ENCODE results near the gene MRPL55.
A peak's percentile ranks its signal among the peaks of the same experiment; 100 is the strongest.

The MRPL55 gene

GRCh38 chr1:228084325-228084724, 24.8 kb downstream of the MRPL55 start:
- no peak for DNase-seq (ENCODE audit: low spot score)

DNA sequence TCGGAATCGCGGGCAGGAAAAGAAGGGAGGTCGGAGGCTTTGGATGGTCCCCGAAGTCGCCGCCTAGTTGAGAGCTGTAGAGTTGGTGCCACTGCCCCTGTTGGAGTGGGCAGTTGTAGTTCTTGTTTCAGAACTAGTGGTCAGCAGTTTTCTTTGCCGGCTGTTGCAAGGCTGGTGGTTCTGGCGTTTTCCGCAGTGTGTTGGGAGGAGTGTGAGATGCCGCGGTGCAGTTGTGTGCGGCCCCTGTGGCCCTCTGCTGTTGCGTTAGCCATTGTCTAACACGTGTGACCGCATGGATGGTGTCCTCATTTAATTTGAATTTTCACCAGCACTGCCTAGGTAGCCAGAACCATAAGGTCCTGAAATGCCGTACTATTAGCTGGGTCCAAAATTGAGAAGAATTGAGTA, 25.2 kb downstream of the MRPL55 start:
- no peak for DNase-seq (ENCODE audit: low spot score)

DNA sequence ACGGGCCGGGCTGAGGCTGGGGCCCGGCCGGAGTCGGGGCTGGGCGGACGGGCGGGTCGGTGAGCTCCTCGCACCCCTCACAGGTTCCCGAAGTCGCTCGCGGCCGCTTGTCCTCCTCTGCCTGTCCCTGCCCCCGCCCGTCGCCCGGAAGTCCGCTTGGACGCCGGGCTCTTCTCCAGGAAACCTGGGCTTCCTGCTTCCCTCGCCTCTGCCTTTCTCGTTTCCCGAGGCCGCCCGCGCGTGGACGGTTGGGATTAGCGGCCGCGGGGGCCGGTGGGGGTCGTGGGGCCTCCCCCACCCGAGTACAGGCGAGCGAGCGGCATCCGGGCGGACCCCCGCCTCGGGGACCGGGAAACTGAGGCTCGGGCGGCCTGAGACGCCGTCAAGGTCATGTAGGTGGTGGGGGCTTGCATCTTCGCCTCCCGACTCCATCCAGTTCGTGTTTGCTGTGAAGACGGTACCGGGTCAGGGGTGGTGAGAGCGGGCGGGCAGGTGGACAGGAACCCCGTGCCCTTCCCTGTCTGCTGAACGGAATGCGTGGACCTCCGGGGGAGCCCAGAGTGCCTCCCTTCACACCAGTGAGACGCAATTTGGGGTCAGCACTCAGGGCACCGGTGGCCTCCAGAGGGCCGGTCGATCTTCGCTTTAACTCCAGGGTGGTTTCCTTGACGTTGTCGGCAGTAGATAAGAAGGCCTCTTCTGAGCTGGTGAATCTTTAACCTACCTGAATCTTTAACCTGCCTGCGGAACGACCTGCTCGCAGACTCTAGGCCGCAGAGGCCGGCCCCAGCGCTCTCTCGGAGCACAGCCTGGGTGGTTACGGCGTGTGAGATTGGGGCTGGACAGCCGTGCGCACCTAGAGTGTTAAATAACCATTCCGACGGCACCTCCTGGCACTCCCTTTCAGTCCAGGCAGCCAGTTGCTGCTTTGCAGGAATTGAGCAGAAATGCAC, 25.9 kb downstream of the MRPL55 start:
- DNase-seq (ENCODE audit: low spot score): no peak

GRCh38 chr1:228082214-228082917, 26.7 kb downstream of the MRPL55 start, which contains the start of gene ARF1:
Gene ARF1, plus strand, starts transcription at chr1:228082708. Its CDS starts 14,407 bp downstream, at chr1:228097115.
- peak; percentile 93 for DNase-seq (ENCODE audit: low spot score)

- no peak for DNase-seq (ENCODE audit: low spot score)
Observed at GRCh38 chr1:228081578-228082213, 27.4 kb downstream of the MRPL55 start.

- no peak for DNase-seq (ENCODE audit: low spot score)
Observed at GRCh38 chr1:228081144-228081543, 28.0 kb downstream of the MRPL55 start.

DNA sequence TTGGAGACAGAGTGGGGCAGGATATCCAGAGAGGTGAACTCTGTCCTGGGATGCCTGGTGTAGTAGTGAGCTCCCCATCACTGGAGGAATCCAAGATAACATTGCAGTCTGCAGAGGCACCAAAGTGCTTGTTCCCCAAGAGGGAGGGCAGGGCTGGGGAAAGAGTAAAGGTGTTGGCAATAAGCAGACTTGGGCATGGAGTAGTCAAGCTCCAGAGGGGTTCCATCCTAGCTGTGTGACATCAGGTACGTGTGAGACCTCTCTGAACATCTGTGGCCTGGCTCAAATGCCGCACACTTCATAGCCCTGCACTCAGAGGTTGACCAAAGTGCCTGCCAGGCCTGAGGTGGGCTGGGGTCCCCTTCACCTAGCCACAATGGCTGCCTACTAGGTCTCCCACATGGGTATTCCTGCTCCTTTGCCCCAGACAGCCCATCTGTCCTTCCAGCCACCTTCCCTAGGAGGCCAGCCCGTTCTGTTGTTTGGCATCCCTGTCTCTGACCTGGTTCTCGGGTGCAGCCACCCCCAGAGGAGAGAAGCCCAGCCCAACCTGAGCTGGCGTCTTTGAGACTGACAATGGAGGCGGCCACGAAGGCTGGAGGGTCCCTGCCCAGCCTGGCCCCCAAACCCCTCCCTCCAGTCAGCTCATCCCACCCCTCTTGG, 29.4 kb downstream of the MRPL55 start:
- DNase-seq (ENCODE audit: low spot score): no peak

GRCh38 chr1:228079013-228079412, 30.1 kb downstream of the MRPL55 start:
- DNase-seq (ENCODE audit: low spot score): no peak

DNA sequence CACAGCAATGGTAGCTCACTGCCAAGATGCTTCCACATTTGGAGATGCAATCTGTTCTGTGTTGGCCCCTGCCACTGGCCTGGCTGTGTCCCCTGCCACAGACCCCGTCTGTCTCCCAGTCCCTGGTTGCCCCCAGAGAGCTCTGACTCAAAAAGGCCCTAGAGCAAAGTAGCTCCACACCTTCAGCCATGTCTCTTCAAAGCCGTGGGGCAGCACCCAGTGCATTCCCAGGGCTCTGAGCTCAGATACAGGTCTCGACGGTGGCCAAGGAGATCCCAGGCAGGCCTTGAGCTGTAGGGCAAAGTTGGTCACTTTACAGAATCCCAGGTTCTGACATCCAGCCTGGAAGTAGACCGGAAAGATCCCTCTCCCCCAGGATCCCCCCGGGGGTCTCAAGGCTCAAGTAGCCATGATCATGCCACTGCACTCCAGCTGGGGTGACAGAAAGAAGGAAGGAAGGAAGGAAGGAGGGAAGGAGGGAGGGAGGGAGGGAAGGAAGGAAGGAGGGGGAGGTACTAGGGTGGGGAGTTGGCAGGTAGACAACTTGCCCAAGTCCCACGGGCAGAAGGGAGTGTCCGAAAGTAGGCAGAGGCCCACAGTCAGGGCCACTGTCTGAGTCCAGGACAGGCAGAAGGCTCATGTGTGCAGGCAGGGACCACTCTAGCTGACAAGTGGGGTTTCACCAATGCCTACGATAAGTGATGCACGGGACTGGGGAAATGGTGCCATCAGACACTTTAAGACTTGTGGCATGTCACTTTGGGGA, 31.4 kb downstream of the MRPL55 start:
- DNase-seq (ENCODE audit: low spot score): no peak

- no peak for DNase-seq (ENCODE audit: low spot score)
Observed at GRCh38 chr1:228076796-228077430, 32.2 kb downstream of the MRPL55 start.

DNA sequence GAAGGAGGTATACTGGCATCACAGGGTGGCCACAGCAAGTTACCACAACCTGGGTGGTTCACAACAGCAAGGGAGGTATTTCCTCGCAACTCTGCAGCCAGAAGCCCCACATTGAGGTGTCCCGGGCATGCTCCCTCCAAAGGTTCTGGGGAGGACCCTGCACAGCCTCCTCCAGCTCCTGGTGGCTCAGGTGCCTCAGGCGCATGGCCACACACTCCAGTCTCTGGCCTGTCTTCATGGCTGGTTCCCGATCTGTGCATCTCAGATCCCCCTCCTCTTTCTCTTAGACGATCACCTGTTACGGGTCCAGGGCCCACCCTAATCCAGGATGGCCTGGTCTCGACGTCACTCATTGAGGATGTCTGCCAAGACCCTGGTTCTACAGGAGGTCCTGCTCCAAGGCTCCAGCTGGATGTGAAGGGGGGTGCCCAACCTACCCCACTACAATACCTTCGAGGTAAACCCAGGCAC, 33.3 kb downstream of the MRPL55 start:
- DNase-seq (ENCODE audit: low spot score): no peak

- no peak for DNase-seq (ENCODE audit: low spot score)
Observed at GRCh38 chr1:228074954-228075730, 34.0 kb downstream of the MRPL55 start.

DNA sequence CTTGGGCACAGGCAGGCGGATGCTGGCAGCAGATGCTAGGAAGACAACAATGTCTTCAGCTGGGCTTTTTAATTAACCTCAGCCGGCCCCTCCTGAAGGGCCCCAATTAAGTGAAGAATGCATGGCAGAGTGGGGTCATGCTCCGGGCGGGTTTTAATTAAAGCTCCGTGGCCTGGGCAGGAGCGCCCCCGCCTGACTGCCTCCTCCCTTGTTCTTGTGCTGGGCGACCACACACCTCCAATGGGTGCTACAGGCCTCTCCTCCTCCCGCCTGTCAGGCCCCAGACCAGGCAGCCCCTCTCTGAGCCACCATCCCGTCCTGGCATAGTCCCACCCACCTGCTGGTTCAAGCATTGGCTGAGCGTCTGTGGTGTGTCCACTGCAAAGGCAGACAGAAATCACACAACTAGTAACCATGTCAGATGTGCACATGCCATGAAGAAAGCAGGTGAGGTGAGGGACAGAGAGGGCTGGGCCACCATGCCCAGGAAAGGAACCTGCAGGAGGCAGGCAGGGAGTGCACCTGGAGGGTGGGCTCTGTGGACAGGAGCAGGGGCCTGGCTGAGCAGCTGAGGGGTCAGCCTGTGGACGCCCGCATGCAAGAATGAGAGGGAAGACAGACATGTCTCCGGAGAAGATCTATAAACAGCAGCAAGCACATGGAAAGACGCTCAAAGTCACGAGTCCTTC, 35.1 kb downstream of the MRPL55 start:
- DNase-seq (ENCODE audit: low spot score): no peak

GRCh38 chr1:228073061-228073856, 35.8 kb downstream of the MRPL55 start:
- no peak for DNase-seq (ENCODE audit: low spot score)

GRCh38 chr1:228072658-228073043, 36.4 kb downstream of the MRPL55 start:
- DNase-seq (ENCODE audit: low spot score): no peak

GRCh38 chr1:228071839-228072657, 37.1 kb downstream of the MRPL55 start:
- no peak for DNase-seq (ENCODE audit: low spot score)

DNA sequence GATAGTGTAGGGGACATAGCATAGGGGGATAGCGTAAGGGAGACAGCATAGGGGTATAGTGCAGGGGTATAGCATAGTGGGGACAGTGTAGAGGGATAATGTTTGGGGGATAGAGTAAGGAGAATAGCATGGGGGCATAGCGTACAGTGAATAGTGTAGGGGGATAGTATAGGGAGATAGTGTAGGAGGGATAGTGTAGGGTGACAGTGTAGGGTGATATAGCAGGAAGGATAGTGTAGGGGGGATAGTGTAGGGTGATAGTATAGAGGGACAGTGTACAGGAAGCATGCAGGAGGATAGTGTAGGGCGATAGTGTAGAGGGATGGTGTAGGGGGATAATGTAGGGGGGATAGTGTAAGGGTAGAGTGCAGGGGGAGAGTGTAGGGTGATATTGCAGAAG, 38.2 kb downstream of the MRPL55 start:
- no peak for DNase-seq (ENCODE audit: low spot score)

- no peak for DNase-seq (ENCODE audit: low spot score)
Observed at GRCh38 chr1:228070173-228070572, 38.9 kb downstream of the MRPL55 start.

All from globus pallidus (tissue), 1 donor.